DND-41 (cell line): ENCODE results near the gene TNFSF15.

ENCODE experiments used
- EZH2 ChIP-seq: IDR thresholded peaks from 3 replicates; pipeline ENCODE4 v1.6.1; 2012; ENCODE audit warnings: borderline replicate concordance, low read depth, mild to moderate bottlenecking, moderate library complexity, low read length, inconsistent platforms; ENCODE audit not compliant: severe bottlenecking
- TF ChIP-seq, protein P1 (sequence below): IDR thresholded peaks from 2 replicates; pipeline ENCODE4 v1.5.1; 2012; ENCODE audit warnings: borderline replicate concordance, low read length, moderate library complexity, mild to moderate bottlenecking; ENCODE audit not compliant: poor library complexity, severe bottlenecking; ENCODE audit errors: extremely low read depth

DNA sequence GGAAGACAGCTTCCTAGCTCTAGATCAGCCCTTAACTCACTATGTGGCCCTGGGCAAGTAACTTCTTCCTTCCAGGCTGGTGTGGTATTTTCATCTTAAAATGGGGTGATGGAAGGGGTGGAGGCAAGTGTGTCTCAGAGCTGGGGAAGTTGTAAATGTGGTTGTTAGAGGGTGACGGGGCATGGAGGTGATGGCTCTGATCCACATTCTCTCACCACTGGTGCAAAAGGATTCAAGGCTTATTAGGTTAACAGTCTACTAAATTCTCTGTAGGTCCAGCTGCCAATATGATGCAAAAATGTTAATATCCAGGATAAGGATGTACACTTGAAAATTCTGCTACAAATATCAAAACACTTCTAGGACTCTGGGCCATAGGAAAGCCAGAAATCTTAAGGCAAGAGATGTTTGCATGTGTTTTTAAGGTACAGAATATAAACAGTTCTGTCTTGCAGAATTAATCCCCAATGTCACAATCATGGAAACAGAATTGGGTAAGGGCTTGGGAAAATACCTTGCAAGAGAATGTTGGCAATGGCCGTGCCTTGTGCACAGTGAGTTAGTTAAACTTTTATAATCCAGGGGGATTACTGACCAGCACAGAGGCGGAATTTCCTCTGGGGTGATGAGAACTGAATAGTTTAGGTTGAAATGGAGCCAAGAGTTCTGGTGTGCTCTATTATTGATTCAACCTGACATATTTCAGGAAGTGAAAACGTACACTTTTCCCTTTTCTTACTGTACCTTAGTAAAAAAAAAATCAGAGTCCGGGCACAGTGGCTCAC lies 19.8 kb downstream of the TNFSF15 start:
- TF ChIP-seq, protein P1, sequence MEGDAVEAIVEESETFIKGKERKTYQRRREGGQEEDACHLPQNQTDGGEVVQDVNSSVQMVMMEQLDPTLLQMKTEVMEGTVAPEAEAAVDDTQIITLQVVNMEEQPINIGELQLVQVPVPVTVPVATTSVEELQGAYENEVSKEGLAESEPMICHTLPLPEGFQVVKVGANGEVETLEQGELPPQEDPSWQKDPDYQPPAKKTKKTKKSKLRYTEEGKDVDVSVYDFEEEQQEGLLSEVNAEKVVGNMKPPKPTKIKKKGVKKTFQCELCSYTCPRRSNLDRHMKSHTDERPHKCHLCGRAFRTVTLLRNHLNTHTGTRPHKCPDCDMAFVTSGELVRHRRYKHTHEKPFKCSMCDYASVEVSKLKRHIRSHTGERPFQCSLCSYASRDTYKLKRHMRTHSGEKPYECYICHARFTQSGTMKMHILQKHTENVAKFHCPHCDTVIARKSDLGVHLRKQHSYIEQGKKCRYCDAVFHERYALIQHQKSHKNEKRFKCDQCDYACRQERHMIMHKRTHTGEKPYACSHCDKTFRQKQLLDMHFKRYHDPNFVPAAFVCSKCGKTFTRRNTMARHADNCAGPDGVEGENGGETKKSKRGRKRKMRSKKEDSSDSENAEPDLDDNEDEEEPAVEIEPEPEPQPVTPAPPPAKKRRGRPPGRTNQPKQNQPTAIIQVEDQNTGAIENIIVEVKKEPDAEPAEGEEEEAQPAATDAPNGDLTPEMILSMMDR = no peak
- TF ChIP-seq EZH2 = no peak
